Measurements from ENCODE around the gene WDR88. TPM values are rescaled to one million over a fixed set of nuclear protein-coding genes. Genes with fewer than 3 reads are reported as not detected.
"Not testable (repeated sequence)": the region's sequence is repeated elsewhere in the genome, so short reads cannot be mapped to it uniquely, and the experiment has no call there.

WDR88 gene
- total RNA-seq, 2 donors from 2014 or later: not detected

GRCh38 chr19:33187183-33187540, 55.2 kb downstream of the WDR88 start:
- H3K4me1 Mint-ChIP-seq (ENCODE audit: low read depth): peaks cover 12% of the 10 kb centered on the region
- H3K27me3 Mint-ChIP-seq (ENCODE audit: low read depth): peaks cover 8% of the 10 kb centered on the region
- no peaks in the 10 kb centered on the region for H3K36me3 Mint-ChIP-seq (ENCODE audit: insufficient read depth in 2 of 2)
- DNase-seq (no peak), ATAC-seq (replicated peaks in 1 of 2) (no peak)
- no peaks in the 10 kb centered on the region for H3K9me3 Mint-ChIP-seq
- H3K27ac Mint-ChIP-seq: no peak overlapping the region
- H3K4me3 Mint-ChIP-seq: no peak overlapping the region

DNA sequence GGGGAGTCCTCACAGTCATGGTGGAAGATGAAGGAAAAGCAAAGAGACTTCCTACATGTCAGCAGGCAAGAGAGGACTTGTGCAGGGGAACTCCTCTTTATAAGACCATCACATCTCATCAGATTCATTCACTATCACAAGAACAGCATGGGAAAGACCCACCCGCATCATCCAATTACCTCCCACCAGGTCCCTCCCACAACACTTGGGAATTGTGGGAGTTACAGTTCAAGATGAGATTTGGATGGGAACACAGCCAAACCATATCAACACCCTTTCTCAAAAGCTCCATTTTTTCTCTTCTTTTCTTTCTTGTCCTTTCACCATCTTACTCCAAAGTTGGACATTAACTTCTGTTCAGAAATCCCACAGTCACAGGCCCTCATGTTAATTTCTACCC, 57.5 kb downstream of the WDR88 start:
- peaks cover 12% of the 10 kb centered on the region for H3K4me1 Mint-ChIP-seq (ENCODE audit: low read depth)
- no peak for DNase-seq
- H3K4me3 Mint-ChIP-seq: no peak overlapping the region
- no peaks in the 10 kb centered on the region for H3K36me3 Mint-ChIP-seq (ENCODE audit: insufficient read depth in 2 of 2)
- H3K9me3 Mint-ChIP-seq: no peaks in the 10 kb centered on the region
- peaks cover 25% of the 10 kb centered on the region for H3K27me3 Mint-ChIP-seq (ENCODE audit: low read depth)
- H3K27ac Mint-ChIP-seq: no peak overlapping the region
- ATAC-seq (replicated peaks in 1 of 2): no peak

- not testable (repeated sequence) for H3K9me3 Mint-ChIP-seq; ATAC-seq (replicated peaks in 1 of 2); H3K4me3 Mint-ChIP-seq; H3K4me1 Mint-ChIP-seq (ENCODE audit: low read depth); H3K36me3 Mint-ChIP-seq (ENCODE audit: insufficient read depth in 2 of 2); H3K27ac Mint-ChIP-seq; DNase-seq
- H3K27me3 Mint-ChIP-seq (ENCODE audit: low read depth): peaks cover 25% of the 10 kb centered on the region
These were observed 59.2 kb downstream of the WDR88 start for GRCh38 chr19:33191092-33191491.

DNA sequence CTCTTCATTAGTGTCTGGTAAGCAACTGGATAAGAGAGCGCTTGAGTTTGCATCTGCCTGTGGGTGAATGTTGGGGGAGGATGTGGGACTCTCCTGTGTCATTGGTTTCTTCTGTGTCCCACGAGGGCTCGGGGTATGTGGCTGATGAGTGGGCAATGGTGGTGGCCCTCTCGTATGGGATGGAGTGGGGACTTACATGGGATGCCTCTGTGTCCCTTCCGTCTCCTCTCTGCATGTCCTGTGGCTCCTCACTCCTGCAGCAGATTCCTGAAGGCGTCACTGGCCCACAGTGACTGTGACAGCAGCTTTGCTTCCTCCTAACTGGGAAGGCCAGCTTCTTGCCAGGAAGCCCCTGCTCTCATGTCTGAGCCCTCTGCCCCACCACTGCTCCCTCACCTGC, 59.6 kb downstream of the WDR88 start:
- no peak for DNase-seq
- Mint-ChIP-seq H3K4me3 (no peak overlapping the region), H3K27me3 (ENCODE audit: low read depth) (peaks cover 26% of the 10 kb centered on the region), H3K36me3 (ENCODE audit: insufficient read depth in 2 of 2) (no peaks in the 10 kb centered on the region), H3K4me1 (ENCODE audit: low read depth) (peaks cover 3% of the 10 kb centered on the region), H3K9me3 (no peaks in the 10 kb centered on the region), H3K27ac (no peak overlapping the region)
- ATAC-seq (replicated peaks in 1 of 2): no peak

DNA sequence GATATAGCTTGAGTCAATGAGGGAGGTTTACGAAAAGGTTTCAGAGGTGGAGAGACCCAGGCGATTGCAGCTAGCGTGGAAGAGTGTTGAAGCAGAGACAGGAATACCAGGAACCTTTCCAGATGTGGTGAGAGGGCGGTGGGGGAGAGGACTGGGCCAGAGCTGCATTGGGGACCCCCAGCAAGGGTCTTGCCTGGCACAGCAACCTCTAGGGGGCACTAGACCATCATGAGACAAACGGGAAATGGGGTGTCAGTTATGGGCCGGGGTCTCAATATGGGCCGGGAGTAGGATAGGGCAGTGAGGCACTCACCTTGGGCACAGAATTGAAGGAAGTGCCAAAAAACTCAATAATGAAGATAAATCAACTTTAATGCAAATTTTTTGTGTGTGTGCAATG, 60.1 kb downstream of the WDR88 start:
- Mint-ChIP-seq H3K4me1 (ENCODE audit: low read depth) (no peaks in the 10 kb centered on the region), H3K27me3 (ENCODE audit: low read depth) (peaks cover 32% of the 10 kb centered on the region), H3K4me3 (no peak overlapping the region), H3K36me3 (ENCODE audit: insufficient read depth in 2 of 2) (no peaks in the 10 kb centered on the region), H3K9me3 (no peaks in the 10 kb centered on the region), H3K27ac (no peak overlapping the region)
- no peak for DNase-seq
- ATAC-seq (replicated peaks in 1 of 2): no peak

- Mint-ChIP-seq H3K36me3 (ENCODE audit: insufficient read depth in 2 of 2) (no peaks in the 10 kb centered on the region), H3K27ac (no peak overlapping the region), H3K27me3 (ENCODE audit: low read depth) (peaks cover 32% of the 10 kb centered on the region), H3K4me3 (peak overlapping the region; percentile 64 to 65), H3K9me3 (no peaks in the 10 kb centered on the region), H3K4me1 (ENCODE audit: low read depth) (no peaks in the 10 kb centered on the region)
- no peak for DNase-seq
- ATAC-seq (replicated peaks in 1 of 2): no peak
These were observed 61.5 kb downstream of the WDR88 start for GRCh38 chr19:33193269-33193864.

- H3K27me3 Mint-ChIP-seq (ENCODE audit: low read depth): peaks cover 32% of the 10 kb centered on the region
- H3K36me3 Mint-ChIP-seq (ENCODE audit: insufficient read depth in 2 of 2): no peaks in the 10 kb centered on the region
- no peaks in the 10 kb centered on the region for H3K4me1 Mint-ChIP-seq (ENCODE audit: low read depth)
- peak within 1 kb of the TSS; percentile 64 to 65 for H3K4me3 Mint-ChIP-seq
- peak; percentile 35 to 40 for ATAC-seq (replicated peaks in 1 of 2)
- no peaks in the 10 kb centered on the region for H3K9me3 Mint-ChIP-seq
- no peak for DNase-seq
- no peak within 1 kb of the TSS for H3K27ac Mint-ChIP-seq
These were observed 62.0 kb downstream of the WDR88 start, which contains the start of gene LRP3 for GRCh38 chr19:33193865-33194362. Gene LRP3 (plus strand): TSS chr19:33194330. CDS start chr19:33194786, 456 bp downstream.

DNA sequence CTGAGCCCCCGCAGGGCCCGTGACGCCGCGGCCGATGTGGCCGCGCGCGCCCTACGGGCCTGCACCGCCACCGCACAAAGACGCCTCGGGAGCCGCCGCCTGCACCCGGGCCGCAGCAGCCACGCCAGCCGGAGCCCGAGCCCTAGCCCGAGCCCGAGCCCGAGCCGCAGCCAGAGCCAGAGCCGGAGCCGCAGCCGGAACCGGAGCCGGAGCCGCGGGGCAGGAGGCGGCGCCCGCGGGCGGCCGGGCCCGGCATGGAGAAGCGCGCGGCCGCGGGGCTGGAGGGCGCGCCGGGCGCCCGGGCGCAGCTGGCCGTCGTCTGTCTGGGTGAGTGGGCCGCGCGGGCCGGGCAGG, 62.6 kb downstream of the WDR88 start:
- ATAC-seq (replicated peaks in 1 of 2): peak; percentile 34 to 44
- Mint-ChIP-seq H3K4me3 (no peak overlapping the region), H3K27me3 (ENCODE audit: low read depth) (peaks cover 32% of the 10 kb centered on the region), H3K27ac (no peak overlapping the region), H3K36me3 (ENCODE audit: insufficient read depth in 2 of 2) (no peaks in the 10 kb centered on the region), H3K9me3 (no peaks in the 10 kb centered on the region), H3K4me1 (ENCODE audit: low read depth) (no peaks in the 10 kb centered on the region)
- no peak for DNase-seq

DNA sequence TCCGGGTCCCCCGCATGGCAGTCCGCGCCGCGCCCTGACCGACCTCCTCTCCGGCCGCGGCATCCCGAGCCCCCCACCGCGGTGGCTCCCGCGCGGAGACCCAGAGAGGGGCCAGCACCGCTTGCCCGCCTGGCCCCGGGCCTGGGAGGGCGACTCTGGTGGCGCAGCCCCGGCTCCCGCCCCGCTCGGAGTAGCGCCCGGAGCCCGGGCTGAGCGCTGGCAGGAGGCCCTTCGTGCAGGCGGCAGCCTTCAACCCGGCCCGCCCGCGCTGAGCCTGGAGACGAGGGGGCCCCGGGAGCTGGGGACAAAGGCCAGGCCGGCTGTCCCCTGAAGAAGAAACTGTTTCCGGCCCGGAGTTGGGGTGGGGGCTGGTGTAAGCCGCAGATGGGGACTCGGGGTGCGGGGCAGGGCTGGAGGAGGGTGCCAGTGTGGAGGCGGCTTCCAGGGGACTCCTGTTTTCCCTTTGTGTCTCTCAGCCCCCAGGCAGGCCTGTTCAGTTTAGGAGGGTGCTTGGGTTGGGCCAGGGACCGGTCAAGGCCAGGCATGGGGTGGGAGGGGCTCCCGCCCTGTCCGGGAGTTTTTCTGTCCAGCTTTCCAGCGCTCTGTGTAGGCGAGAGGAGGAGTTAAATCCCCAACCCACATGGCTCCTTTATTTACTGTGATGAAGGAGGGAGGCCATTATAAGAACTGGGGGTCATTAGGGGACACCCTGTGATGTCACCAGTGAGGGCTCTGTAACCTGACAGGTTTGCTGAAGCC, 63.2 kb downstream of the WDR88 start:
- Mint-ChIP-seq H3K36me3 (ENCODE audit: insufficient read depth in 2 of 2) (no peaks in the 10 kb centered on the region), H3K4me3 (peak overlapping the region; percentile 36 to 55), H3K4me1 (ENCODE audit: low read depth) (no peaks in the 10 kb centered on the region), H3K9me3 (no peaks in the 10 kb centered on the region), H3K27ac (no peak overlapping the region), H3K27me3 (ENCODE audit: low read depth) (peaks cover 32% of the 10 kb centered on the region)
- DNase-seq: no peak
- ATAC-seq (replicated peaks in 1 of 2): peak in 1 of 2 donors; percentile 19

DNA sequence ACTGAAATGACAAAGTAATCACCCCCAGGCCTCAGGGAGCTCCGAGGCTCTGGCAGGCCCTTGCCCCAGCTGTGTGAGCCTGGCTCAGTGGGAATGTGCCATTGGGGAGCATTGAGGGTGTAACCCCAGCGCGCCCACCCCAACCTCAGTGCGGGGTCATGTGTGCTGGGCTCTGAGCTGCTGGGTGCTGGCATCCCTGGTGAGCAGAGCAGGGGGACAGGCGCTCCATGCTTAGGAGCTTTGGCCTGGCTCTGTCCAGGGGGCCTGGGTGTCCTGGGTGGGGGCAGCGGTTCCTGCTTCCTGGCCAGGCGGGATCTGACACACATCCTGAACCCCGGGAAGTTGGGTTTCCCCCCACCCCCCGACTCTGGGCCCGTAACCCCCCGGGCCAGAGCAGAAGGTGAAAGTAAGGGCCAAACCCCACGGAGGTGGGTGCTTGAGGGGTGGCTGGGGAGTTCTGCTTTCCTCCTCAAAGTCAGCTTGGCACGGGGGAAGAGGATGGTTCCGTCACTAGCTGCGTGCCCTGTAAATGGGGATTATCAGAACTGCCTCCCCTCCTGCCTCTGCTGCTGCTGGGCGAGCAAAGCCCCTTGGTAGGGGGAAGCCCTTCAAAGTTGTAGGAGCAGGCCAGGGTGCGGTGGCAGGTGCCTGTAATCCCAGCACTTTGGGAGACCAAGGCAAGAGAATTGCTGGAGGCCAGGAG, 63.9 kb downstream of the WDR88 start:
- DNase-seq (no peak), ATAC-seq (replicated peaks in 1 of 2) (no peak)
- peaks cover 32% of the 10 kb centered on the region for H3K27me3 Mint-ChIP-seq (ENCODE audit: low read depth)
- no peaks in the 10 kb centered on the region for H3K36me3 Mint-ChIP-seq (ENCODE audit: insufficient read depth in 2 of 2)
- no peaks in the 10 kb centered on the region for H3K4me1 Mint-ChIP-seq (ENCODE audit: low read depth)
- no peak overlapping the region for H3K27ac Mint-ChIP-seq
- H3K9me3 Mint-ChIP-seq: no peaks in the 10 kb centered on the region
- H3K4me3 Mint-ChIP-seq: no peak overlapping the region

- Mint-ChIP-seq H3K4me3 (no peak overlapping the region), H3K36me3 (ENCODE audit: insufficient read depth in 2 of 2) (no peaks in the 10 kb centered on the region), H3K4me1 (ENCODE audit: low read depth) (no peaks in the 10 kb centered on the region), H3K9me3 (no peaks in the 10 kb centered on the region), H3K27ac (no peak overlapping the region), H3K27me3 (ENCODE audit: low read depth) (peaks cover 29% of the 10 kb centered on the region)
- ATAC-seq (replicated peaks in 1 of 2) (no peak), DNase-seq (no peak)
These were observed 64.7 kb downstream of the WDR88 start for GRCh38 chr19:33196446-33197193.

DNA sequence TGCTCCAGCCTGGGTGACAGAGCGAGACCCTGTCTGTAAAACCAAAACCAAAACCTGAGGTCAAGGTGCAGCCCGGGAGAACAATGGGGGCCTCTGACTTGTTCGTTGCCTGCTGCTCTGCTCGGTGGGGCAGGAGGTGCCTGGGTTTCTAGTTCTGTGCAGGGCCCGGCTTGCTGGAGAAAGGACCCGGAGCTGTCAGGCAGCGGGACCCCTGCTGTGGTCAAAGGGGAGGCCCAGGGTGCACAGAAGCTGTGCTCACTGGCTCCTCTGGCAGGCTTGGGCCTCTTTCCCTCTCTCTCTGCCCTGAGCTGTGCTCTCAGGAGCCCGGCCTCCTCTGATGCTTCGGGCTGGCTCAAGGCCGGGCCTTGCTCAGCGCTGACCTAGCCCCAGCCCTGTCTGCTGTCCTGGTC, 65.7 kb downstream of the WDR88 start:
- Mint-ChIP-seq H3K27ac (no peak overlapping the region), H3K4me1 (ENCODE audit: low read depth) (no peaks in the 10 kb centered on the region), H3K27me3 (ENCODE audit: low read depth) (peaks cover 20% of the 10 kb centered on the region), H3K4me3 (no peak overlapping the region), H3K9me3 (no peaks in the 10 kb centered on the region), H3K36me3 (ENCODE audit: insufficient read depth in 2 of 2) (no peaks in the 10 kb centered on the region)
- ATAC-seq (replicated peaks in 1 of 2) (no peak), DNase-seq (no peak)

GRCh38 chr19:33198169-33198568, 66.3 kb downstream of the WDR88 start:
- H3K4me3 Mint-ChIP-seq: no peak overlapping the region
- H3K27me3 Mint-ChIP-seq (ENCODE audit: low read depth): peaks cover 14% of the 10 kb centered on the region
- no peaks in the 10 kb centered on the region for H3K4me1 Mint-ChIP-seq (ENCODE audit: low read depth)
- no peaks in the 10 kb centered on the region for H3K9me3 Mint-ChIP-seq
- H3K27ac Mint-ChIP-seq: no peak overlapping the region
- ATAC-seq (replicated peaks in 1 of 2) (no peak), DNase-seq (no peak)
- no peaks in the 10 kb centered on the region for H3K36me3 Mint-ChIP-seq (ENCODE audit: insufficient read depth in 2 of 2)
